ENCODE results near the gene DISP3.

The DISP3 gene

DNA sequence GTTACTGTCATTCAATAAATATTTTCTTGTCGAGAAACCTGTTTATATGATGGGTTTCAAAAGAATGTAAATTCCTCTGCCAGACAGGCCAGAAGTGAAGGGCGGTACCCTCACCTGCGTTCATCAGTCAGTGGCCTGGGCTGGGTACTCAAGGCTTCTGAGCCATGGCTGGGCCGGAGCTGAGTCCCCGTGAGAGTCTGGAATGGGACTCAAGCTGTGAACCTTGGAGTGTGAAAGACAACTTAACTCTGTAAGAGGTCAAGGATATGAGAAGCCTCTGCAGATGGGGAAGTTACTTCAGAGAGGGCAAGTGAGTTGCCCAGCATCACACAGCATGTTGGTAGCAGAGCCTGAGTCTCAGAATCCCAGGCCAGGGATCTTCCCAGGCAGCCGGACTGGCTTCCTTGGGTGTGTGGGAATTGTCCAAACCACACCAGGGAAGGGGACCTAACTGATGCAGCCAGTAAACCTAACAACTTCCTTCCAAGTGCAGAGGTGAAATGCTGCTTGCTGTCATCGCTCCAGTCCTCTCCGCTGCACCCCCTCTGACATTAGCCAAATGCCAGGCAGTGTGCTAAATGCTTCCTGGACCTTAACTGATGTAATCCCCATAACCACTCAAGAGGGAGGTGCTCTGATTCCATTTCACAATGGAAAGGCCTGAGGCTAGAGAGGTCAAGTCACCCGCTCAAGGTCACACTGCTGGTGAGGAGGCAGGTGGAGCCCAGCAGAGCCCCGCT is 4.8 kb downstream of the DISP3 start:
- no peak for DNase-seq (ENCODE audit: low read depth, low spot score)
- no peak overlapping the region for H3K4me3 ChIP-seq (ENCODE audit: low read length)

DNA sequence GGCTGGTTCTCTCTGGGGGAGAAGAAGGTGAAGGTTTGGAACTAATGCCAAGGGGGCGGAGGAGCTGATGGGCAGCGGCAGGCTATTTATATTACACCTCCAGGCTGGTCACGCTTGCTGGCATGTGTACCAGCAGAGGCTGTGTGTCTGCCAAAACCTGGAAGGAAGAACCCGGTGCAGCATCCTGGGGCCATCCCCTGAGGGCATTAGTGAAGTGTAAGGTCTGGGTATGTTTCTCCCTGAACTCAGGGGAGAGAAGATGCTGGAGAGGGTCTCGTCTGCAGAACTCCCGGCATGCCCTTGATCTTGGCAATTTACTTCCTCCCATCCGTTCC is 5.3 kb downstream of the DISP3 start:
- H3K4me3 ChIP-seq (ENCODE audit: low read length): no peak overlapping the region
- no peak for DNase-seq (ENCODE audit: low read depth, low spot score)

DNA sequence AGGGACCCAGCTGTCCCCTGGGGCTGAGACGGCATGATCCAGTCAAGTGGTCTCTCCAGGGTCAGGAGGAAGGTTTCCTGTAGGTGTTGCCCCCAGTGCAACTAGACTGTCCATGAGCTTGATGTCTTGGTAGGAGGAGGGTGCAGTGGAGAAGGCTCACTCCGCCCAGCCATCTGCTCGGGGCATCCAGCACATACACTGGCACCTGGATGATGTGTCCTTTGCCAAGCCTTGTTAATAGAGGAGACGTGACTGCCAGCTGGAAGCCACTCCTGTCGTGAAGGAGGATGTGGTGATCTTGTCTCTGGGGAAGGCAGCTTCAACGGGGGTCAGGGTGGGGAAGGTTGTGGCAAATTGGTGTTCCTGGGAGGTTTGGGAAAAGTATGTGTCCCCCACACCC is 6.2 kb downstream of the DISP3 start:
- no peak overlapping the region for H3K4me3 ChIP-seq (ENCODE audit: low read length)
- DNase-seq (ENCODE audit: low read depth, low spot score): no peak

DNA sequence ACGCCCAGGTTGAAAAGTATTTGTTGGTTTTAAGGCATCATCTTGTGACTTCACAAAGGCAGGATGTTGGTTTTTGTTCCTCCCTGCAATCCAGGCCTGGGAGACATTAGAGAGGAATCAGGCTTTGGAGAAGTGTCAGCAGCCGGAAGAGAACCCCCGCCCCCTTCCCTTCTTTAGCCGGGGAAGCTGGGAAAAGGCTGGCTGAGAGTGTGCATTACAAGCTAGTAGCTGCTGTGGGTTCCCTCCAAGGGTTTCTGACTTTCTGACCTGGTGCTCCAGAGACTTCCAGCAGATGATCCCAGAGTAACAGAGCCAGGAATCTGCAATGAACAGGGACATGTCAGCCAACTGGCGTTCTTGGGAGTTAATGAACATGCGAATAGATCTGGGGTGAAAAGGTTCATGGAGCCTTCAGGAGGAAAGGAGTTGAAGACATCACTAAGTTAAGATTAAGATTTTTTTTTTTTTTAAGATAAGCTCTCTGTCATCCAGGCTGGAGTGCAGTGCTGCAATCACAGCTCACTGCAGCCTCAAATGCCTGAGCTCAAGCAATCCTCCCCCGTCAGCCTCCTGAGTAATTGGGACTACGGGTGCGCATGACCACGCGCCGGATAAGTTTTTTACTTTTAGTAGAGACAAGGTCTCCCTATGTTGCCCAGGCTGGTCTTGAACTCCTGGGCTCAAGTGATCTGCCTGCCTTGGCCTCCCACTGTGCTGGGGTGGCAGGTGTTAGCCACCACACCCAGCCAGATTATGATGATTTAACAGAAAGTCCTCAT is 7.5 kb downstream of the DISP3 start:
- no peak overlapping the region for H3K4me3 ChIP-seq (ENCODE audit: low read length)
- no peak for DNase-seq (ENCODE audit: low read depth, low spot score)

DNA sequence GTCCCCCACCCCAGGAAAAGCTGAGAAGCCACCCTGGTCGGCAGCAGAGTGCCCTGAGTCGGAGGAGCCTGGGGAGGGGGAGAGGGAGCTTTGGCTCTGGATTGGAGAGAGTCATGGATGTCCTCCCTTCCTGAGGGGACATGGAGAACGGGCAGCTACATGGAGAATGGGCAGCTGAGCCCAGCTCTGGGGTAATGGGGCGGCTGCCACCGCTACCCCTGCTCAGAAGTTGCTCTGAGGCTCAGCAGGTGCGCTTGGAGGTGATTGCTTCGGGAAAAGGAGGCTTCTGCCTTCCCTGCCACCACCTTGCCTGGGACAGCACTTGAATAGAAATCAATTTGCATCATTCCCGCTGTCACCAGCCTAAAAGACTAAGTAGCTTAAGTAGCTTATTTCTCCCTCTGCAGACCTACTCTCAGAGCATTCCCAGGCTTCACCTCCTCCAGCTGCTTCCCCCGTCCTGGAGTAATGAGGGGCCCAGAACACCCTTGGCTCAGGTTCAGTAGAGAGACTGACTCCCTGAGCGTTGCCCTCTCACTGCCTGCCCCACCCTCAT is 8.3 kb downstream of the DISP3 start:
- DNase-seq (ENCODE audit: low read depth, low spot score): no peak
- no peak overlapping the region for H3K4me3 ChIP-seq (ENCODE audit: low read length)

DNA sequence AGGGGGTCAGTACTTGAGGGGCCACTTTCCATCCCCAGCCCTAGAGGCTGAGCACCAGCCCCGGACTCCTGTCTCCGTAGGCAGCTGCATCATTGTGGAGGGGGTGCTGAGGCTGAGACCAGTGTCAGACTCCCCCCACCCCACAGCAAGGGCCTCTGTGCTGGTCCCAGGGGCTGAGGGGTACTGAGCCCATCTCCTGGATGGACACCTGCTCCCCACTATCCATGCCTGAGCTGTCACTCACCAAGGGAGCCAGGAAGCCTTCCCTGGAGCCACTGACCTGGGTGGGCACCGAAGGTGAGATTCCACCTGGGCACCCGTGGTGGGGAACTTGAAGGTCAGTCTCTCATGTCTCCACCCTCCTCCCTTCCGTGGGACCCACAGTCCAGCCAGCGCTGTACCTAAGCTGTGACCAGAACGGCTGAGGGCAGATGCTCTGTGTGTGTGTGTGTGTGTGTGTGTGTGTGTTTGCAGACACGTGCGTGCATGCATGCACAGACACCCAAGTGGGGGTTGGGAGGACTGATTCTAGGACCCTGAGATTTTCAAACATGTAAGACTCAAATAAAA is 9.3 kb downstream of the DISP3 start:
- H3K4me3 ChIP-seq (ENCODE audit: low read length): no peak overlapping the region
- no peak for DNase-seq (ENCODE audit: low read depth, low spot score)

DNA sequence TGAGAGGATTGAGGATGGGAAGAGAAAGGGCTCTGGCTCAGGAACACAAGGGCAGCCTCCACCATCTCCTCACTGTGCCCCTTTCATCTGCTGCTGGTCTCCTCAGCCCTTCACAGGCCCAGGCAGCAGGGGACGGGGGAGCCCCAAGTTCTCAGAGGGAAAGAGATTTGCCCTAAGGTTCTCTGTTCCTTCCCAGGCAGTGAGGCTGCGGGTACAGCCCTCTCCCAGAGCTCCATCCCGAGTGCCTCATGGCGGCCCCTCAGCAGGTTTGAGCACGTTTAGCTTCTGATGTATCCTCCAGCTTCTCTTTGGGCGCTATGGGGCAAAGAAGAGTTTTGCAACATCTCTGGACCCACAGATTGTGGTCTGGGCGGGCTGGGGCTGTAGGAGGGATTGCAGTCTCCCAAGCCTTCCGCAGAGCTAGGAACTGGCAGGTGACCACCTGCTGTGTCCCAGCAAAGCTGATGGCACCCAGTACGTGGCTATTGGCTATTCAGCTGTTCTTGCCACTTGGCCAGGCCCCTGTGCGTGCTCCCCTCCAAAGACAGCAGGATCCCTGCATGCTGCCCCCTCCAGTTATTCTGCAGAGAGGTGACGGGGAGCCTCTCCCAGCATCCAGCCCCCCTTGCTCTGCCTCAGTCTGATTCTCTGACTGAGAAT is 10.1 kb downstream of the DISP3 start:
- H3K4me3 ChIP-seq (ENCODE audit: low read length): no peak overlapping the region
- no peak for DNase-seq (ENCODE audit: low read depth, low spot score)

DNA sequence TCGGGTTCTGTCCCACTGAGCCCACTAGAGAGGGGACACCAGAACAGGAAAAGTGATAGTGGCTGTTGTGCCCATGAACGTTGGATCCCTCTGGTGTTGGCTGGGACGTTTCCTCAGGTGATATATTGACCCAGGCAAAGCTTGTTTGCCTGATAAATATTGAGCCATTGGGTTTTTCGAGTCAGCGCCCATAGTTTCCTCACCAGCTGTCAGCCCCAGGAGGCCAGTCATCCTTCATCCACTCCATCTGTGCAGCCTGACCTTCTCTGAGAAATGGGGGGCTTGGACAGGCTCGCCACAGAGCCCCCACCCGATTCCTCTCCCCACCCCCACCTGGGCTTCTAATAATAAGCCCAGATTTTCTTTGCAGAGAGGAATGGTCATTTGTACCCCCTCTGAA is 13.3 kb downstream of the DISP3 start:
- DNase-seq (ENCODE audit: low read depth, low spot score): no peak
- H3K4me3 ChIP-seq (ENCODE audit: low read length): no peak overlapping the region

DNA sequence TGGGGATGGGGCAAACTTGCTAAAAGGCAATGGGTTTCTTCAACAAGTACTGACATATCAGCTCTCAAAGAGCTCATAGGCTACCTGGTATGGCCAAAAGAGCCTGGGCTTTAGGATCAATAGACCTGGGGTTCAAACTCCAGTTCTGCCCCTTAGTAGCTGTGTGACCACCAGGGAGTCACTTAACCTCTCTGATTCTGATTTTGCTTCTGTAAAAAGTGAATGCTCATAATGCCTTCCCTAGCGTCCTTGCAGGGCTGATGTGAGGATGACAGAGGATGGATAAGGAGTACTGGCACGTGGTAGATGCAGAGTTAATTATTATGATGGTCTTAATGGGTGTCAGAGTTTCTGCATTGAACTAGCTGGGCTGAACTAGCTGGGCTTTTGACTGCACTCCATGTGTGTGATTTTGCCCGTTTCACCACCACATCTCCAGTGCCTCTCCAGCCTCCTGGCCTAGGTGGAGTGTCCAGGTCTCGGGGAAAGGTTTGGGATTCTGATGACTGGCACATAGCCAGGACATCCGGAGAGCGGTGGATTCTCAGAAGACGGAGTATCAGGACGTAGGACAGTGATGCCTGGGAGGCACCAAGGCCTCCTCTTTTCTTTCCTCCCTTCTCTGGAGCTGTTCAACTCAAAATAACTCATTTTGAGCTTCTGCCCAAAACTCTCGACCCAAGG is 15.2 kb downstream of the DISP3 start:
- DNase-seq (ENCODE audit: low read depth, low spot score): no peak
- no peak overlapping the region for H3K4me3 ChIP-seq (ENCODE audit: low read length)

DNA sequence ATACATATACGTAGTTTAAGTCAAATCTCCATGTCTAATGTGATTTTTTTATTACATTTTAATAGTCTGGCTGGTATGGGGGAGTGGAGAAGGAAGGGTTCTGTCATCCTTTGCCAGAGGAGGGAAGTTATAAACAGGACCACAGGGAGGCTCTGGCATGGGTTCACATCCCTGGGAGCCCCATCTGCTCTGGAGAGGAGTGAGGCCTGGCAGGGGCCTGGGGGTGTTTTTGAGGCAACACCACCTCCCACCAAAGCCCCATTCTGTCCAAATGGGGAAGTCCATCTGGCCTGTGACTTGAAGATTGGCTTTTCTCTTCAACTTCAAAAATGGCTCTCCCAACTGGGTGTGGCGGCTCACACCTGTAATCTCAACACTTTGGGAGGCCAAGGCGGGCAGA is 15.8 kb downstream of the DISP3 start:
- no peak for DNase-seq (ENCODE audit: low read depth, low spot score)
- H3K4me3 ChIP-seq (ENCODE audit: low read length): no peak overlapping the region

DNA sequence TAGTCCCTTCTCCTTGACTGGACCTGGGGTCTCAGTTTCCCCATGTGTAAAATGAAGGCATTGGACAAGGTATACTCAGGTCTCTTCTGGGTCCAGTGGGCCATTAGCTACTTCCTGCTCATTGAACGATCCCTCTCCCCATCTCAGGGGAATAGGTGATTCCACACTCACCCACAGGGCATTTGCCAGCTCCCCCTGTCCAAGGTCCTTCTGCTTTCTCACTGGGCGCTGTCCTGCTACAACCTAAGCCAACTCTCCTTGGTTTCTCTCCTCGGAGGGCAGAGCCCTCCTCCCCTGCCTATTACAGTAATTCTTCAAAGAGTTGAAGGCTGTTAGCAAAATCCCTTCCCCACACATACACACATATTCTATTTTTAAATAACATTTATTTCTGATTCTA is 16.6 kb downstream of the DISP3 start:
- H3K4me3 ChIP-seq (ENCODE audit: low read length): no peak overlapping the region

DNA sequence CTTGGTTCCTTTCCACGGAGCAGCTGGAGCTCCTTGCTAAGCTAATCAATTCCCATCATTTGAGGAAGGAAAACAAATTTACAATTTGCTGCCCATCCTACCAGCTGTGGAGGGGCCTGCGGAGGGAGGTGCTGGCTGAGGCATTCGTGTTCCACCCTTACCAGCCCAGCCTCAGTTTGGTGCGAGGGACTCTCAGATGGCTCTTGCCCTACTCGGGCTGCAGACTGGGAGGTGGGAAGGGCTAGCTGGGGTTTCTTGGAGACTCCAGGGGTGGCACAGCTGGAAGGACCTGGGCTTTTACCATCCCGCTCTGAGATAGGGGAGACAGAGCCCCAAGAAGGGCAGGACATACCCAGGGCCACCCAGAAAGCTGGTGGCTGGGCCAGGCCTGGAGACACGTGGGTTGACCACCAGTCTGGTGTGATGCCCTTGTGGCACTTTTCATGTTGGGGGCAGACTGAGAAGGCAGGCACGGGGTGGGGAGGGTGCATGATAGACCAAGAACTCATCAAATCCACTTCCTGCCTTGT is 17.7 kb downstream of the DISP3 start:
- H3K4me3 ChIP-seq (ENCODE audit: low read length): no peak overlapping the region
- DNase-seq (ENCODE audit: low read depth, low spot score): no peak

More for the DNA sequence above, 16.6 kb downstream of the DISP3 start:
- DNase-seq (ENCODE audit: low read depth, low spot score): no peak

DNA sequence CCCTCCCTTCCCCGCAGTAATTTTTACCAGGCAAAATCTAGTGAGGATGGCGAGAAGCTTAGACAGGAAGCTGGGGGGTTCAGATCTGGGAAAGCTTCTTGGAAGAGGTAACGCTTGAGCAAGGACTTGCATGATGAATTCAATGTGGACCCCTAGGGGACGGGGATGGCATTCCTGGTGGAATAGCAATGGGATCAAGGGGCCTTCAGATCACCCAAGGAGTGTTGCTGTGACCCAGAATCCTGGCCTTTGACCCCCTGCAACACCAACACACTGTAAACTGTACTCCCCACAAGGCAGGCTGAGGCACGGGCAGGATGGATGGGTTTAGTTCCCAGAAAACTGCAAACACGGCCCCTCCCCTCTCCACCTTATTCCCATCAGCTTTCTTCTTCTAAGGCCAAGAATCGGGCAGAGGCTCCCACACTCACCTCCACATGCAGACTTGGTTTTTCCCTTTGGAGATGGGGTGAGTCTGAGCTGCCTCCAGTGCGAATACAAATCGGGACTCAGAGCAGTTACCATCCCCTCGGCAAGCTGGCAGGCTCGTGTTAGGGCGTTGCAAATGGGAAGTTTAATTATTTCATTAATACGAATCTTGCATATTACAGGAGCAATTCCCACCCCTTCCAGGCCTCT is 20.1 kb downstream of the DISP3 start:
- no peak for DNase-seq (ENCODE audit: low read depth, low spot score)
- H3K4me3 ChIP-seq (ENCODE audit: low read length): no peak overlapping the region

DNA sequence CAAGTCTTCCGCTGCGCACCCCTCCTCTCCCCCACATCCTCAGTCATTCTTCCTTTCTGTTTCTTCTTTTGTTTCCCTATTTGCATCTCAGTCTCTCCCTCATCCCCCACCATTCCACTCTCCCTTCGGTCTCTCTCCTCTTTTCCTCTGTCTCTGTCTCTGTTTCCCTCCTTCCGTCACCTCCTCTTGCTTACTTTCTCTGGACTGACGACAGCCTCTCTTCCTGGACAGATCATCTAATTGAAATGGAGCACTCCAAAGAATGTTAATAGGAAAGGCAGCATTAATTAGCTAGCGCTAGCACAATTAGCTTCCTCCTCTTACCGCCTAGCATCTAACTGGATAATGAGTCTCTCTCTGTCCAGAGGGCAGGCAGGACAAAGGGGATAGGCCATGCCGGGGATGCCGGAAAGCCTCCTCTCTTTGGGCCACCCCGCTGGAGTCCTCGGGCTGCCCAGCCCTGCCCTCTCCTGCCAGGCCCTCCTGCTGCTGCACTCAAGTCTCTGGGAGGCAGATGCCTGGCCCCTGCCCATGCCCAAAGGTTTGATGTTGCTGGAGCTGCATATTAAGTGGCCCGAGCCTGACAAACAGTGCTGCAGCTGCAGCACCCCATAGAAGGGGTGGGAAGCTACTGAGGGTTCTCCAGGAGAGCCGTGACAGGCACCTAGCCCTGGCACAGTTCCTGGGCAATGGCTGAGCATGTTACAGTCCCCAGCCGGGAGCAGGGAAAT is 20.8 kb downstream of the DISP3 start:
- DNase-seq (ENCODE audit: low read depth, low spot score): no peak
- H3K4me3 ChIP-seq (ENCODE audit: low read length): no peak overlapping the region

DNA sequence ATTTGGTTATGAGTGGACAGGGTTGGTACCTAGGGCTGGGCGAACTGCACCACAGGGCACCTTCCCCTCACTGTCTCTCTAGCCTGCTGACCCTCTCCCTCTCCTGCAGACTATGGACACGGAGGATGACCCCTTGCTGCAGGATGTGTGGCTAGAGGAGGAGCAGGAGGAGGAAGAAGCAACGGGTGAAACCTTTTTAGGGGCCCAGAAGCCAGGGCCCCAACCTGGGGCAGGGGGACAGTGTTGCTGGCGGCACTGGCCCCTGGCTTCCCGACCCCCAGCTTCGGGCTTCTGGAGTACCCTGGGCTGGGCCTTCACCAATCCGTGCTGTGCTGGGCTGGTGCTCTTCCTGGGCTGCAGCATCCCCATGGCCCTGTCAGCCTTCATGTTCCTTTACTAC is 21.9 kb downstream of the DISP3 start:
- no peak overlapping the region for H3K4me3 ChIP-seq (ENCODE audit: low read length)
- DNase-seq (ENCODE audit: low read depth, low spot score): no peak

DNA sequence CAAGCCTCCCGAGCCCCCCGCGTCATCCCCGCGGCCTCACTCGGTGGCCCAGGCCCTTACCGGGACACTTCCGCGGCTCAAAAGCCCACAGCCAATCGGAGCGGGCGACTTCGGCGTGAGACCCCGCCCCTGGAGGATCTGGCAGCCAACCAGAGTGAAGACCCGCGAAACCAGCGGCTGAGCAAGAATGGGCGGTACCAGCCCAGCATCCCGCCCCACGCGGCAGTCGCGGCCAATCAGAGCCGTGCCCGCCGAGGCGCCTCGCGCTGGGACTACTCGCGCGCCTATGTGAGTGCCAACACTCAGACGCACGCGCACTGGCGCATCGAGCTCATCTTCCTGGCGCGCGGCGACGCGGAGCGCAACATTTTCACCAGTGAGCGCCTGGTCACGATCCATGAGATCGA is 22.5 kb downstream of the DISP3 start:
- DNase-seq (ENCODE audit: low read depth, low spot score): no peak
- no peak overlapping the region for H3K4me3 ChIP-seq (ENCODE audit: low read length)

DNA sequence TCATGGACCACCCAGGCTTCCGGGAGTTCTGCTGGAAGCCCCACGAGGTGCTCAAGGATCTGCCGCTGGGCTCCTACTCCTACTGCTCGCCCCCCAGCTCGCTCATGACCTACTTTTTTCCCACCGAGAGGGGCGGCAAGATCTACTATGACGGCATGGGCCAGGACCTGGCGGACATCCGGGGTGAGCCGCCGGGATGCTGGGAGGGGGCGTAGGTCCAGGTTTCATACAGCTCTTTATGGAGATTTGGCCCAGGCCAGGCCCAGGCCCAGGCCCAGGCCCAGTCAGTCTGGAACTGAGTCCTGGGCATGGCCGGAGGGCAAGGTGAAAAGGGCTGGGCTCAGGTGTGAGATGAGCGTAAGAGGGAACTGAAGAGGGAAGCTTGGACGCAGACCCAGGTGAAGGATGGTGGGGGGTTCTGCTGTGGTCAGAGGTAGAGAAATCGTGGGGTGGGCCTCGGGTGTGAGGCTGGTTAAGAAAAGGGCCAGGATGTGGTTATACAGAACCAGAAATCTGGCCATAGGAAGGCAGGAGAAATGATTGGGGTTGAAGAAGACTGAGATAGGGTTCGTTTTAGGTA is 23.0 kb downstream of the DISP3 start:
- no peak for DNase-seq (ENCODE audit: low read depth, low spot score)
- no peak overlapping the region for H3K4me3 ChIP-seq (ENCODE audit: low read length)

DNA sequence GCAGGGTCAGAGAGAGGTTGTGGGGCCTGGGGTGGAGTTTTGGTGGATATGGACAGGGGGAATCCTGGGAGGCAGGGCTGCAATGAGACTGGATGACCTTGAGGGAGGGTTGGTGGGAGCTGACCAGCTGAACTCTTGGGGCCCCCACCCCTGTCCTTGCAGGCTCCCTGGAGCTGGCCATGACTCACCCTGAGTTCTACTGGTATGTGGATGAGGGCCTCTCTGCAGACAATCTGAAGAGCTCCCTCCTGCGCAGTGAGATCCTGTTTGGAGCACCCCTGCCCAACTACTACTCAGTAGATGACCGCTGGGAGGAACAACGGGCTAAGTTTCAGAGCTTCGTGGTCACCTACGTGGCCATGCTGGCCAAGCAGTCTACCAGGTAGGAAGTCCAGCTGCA is 23.6 kb downstream of the DISP3 start:
- H3K4me3 ChIP-seq (ENCODE audit: low read length): no peak overlapping the region

More for the DNA sequence above, 23.6 kb downstream of the DISP3 start:
- no peak for DNase-seq (ENCODE audit: low read depth, low spot score)

All from Jurkat, Clone E6-1 (cell line).